NCI-H2171 (cell line): ENCODE data around the gene GMPPB.
"Not testable (repeated sequence)": the region's sequence is repeated elsewhere in the genome, so short reads cannot be mapped to it uniquely, and the experiment has no call there.

ENCODE experiments used
- DNase-seq: peaks from one replicate; lab custom pipeline; 2025; lab: John Stamatoyannopoulos, UW

The GMPPB gene

DNA sequence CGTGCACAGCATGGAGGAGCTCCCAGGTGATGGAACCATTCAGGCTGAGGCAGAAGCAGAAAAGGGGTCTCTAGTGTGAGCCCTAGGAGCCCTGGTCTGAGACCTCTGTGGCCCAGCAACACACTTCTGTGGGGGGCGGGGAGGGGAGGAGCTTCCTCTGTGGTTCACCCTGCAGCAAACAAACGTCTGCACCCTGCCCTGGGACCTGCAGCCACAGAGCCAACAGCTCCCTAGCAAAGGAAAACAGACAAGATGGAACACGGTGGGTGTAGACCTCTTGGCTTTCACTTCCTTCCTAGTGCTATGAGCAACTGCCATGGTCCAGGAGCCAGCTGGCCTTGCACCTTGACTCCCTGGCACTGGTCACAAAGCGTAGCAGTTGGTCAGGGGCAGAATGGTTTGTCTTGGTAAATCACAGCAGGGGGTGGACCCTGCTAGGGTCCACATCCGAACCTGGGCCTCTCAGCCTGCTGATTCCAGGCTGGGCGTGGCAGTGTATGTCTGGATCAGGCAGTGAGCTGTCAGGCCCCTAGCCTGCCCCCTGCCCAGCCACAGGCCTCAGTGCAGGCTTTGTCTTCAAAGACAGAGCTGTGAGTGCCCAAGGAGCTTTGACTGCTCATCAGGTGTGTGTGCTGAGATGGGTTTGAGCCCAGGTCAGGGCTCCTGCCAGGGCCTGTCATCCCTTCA lies 11.0 kb downstream of the GMPPB start:
- DNase-seq = no peak

DNA sequence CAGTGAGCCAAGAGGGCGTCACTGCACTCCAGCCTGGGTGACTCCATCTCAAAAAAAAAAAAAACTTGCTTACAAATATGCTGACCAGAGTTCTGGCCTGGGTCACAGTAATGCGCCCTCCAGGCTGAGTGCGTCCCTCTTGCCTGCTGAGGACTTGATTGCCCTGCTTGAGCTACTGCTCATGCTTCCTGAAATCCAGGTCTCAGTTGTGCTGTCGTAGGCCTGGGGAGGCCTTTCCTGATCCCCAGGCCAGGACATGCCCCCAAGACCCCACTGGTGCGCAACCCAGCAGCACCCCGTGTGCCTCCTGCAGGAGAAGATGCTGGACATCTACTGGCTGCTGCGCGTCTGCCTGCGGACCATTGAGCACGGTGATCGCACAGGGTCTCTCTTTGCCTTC lies 11.6 kb downstream of the GMPPB start:
- no peak for DNase-seq

DNA sequence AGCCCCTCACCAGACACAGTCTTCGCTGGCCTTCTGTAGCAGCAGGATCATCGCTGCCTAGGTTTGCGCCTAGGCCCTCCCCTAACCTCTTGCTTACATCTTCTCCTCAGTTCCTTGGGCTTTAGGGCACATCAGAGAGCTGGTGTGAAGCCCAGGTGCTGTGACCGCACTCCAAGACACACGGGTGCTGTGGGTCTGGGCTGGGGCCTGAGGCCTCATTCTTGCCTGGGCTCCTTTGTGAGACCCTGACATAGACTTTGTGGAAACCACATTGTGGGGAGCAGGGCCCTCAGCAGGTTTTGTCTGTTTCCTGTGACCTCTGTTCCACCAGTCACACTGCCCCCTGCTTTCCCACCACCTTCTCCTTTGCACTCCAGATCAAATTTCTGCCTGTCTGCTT lies 12.3 kb downstream of the GMPPB start:
- DNase-seq = no peak

DNA sequence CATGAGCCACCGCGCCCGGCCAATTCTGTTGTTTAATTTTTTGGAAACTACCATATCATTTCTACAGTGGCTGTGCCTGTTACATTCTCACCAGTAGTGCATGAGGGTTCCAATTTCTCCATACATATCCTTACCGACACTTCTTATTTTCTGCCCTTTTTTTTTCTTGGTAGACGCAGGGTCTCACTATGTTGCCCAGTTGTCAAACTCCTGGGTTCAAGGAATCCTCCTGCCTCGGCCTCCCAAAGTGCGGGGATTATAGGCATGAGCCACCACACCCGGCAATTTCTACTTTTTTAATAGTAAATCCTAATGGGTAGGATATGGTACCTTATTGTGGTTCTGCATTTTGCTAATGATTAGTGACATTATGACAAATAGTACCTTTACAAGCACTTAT lies 13.9 kb downstream of the GMPPB start:
- no peak for DNase-seq

DNA sequence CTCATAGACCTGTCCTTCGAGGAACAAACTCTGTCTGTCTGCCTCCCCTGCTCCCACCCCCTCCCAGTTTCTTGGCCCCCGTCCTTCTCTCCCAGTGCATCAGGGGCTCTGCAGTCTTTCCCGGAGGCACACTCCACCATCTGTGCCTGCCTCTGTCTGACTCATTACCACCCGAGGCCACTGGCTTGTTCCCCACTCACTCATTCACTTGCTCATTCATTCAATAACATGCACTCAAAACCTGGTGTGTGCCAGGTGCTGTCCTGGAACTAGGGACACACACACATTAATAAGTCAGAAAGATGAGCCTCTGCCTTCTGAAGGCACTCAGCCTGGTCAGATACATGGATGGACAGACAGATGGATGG lies 16.7 kb downstream of the GMPPB start:
- DNase-seq = no peak

DNA sequence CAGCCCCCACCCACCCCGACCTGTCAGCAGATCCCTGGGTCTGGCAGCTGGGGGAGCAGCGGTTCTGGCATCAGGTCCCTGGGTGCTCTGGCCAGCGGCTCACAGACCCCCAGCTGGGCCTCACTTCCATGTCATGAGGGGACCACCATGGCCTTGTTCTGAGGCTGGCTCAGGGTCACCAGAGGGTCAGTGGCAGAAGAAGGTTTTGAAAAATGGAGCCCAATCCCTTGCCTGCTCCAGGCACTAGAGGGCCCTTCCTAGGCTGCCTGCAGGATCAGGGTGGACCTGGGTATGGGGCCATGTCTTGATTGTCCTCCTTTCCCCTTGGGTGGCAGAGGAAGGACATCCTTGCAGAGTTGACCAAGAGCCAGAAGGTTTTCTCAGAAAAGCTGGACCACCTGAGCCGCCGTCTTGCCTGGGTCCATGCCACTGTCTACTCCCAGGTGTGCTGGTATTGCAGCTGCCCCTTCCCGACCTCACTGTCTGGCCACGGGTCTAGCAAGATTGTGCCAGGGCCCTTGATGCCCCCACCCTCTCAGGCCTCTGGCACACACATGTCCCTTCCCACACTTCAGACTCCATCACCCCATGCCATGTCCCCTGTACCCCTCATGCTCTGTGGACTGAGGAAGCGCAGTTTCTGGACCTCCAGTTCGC lies 17.2 kb downstream of the GMPPB start:
- no peak for DNase-seq

DNA sequence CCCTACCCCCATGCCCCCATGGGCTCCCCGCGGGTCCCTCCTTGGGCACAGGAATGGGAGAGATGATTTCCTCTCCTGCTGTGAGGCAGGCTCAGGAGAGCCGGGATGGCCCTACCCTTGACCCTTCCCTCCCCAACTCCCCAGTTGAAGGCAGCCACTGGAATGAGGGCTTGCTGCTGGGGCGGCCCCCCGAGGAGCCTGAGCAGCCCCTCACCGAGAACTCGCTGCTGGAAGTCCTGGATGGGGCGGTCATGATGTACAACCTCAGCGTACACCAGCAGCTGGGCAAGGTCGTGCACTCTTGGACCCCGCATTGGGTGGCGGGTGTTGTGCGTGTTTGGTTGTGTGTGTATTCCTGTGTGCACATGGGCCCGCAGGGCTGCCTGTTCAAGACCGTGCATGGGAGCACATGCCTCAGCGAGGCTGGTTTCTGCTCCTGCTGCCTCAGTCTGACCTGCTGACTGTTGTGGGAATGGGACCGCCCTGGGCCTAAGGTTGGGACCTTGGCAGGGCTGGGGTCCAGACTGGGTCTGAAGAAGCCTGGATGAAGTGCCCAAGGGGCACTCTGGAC lies 18.3 kb downstream of the GMPPB start:
- no peak for DNase-seq

DNA sequence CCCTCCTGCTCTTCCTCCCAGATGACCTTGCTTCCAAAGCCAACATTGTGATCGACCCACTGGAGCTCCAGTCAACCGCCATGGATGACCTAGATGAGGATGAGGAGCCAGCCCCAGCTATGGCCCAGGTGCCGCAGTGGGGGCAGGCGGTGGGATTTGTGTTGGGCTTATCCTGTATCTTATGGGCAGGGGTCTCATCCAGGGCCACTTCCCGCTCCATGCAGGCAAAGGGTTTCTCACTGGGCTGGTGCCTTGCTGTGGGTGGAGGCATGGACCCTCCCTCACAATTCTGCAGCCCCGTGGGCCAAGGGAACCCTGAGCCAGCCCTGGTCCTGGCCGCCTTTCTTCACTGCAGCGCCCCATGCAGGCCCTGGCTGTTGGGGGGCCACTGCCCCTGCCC lies 19.1 kb downstream of the GMPPB start:
- DNase-seq = no peak

DNA sequence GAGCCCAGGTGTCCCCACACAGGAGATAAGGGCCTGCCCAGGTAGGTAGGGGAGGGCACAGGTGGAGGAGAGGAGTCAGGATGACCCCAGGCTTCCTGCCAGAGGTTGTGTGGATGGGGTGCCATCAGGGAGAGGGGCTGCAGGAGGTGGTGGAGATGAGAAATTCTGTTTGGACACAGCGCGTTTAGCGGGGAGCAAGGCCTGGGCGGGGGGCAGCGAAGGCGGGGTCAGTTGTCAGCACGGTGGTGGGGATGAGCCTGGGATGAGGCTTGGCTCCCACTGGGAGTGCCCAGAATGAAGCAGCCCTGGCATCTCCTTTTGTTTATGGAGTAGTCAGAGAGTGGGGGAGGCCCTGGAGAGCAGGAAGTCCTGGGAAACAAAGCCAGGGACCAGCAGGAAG lies 19.8 kb downstream of the GMPPB start:
- DNase-seq = no peak

DNA sequence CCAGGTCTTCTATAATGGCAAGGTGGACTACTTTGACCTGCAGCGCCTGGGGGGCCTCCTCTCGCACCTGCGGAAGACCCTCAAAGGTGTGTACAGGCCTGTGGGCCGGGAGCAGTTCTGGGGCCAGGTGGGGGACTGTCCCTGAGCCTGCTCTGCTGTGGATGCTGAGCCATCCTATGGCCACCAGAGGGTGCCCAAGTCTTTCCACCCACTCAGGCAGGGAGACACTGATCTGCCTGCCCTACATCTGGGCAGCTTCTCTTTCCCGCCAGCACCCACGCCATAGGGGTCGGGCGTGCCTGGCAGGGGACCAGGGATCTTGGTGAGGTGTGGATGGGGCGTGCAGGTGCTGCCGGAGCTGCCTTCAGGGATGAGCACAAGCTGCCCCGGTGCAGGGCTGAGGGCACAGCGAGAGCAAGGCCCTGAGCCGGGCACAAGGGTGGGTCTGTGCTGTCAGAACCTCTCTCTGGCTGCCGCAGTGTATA lies 20.3 kb downstream of the GMPPB start:
- DNase-seq = peak; percentile 8

DNA sequence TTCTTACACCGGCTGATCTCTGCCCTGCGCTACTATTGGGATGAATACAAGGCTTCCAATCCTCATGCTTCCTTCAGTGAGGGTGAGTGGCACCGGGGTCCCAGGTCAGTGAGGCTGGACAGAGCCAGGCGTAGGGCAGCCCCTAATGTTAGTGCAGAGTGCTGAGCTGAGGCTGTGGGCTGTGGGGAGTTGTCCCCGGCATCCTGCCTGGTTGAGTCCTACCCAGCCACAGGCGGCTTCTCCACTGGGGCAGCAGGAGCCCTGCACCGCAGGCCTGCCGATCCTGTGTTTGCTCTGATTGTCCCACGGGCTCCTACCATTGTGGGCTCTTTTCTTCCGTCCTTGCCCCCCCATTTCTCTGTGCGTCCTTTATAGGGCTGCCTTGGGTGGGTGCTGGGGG lies 21.1 kb downstream of the GMPPB start:
- no peak for DNase-seq

DNA sequence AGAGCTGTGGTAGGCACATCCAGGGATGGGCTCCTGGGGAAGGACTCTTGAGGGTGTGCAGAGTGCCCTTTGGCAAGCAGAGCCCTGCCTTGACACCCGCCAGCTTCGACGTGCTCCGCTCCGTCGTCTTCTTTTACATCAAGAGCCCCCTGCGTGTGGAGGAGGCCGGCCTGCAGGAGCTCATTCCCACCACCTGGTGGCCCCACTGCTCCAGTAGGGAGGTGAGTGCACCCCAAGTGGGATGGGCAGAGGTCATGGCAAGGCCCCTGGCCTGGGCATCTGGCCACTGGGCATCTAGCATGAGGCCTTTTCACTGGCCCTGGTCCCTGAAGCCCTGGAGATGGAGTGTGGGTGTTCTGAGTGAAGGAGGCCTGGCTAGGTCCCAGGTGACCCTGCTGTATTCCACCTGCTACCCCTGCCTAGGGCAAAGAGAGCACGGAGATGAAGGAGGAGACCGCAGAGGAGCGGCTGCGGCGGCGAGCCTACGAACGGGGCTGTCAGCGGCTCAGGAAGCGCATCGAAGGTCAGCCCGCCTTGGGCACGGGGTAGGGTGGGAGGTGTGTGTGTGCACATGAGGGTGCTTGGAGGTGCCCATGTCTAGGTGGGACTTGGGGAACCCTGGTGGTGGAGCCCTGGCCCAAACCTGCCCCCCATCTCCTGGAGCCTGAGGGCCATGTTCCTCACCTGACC lies 22.2 kb downstream of the GMPPB start:
- no peak for DNase-seq

DNA sequence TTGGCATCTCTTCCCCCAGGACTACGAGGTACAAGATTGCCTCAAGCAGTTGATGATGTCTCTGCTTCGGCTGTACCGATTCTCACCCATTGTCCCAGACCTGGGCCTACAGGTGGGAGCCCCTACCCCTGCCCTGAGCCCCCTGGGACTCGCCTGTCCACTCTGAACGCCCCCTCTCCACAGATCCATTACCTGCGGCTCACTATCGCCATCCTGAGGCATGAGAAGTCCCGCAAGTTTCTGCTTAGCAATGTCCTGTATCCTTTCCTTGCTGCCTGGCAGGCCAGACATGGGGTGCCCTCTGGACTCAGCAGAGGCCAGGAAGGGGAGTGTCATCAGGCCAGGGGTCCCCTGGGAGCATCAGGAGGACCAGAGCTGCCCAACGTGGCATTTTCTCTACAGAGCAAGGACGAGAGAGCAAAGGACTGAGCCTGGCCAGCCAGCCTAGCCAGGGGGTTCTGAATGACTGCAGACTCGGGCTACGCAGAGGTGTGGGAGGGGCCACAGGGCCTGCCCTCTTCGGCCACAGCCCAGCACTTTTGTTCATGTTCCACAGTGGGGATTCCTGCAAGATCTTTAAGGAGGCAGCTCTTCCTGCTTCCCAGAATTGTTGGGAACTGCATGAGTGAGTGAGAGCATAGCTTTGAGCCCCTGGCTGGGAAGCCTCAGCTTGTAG lies 23.2 kb downstream of the GMPPB start:
- DNase-seq = no peak

DNA sequence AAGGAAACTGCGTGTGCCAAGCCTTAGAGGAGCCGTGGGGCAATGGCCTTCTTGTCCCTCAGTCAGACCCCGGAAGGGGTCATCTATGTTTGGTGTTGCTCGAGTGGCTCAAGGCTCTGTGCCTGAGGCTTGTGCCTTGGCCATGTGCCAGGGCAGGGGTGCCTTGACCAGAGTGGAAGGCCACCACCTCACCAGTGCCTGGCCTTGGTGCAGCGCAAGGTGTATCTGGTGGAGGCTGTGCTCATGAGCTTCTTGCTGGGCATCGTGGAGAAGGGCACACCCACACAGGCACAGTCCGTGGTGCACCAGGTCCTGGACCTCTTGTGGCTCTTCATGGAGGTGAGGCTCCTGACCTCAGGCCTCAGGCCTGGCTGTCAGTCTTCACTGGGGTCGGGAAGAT lies 23.7 kb downstream of the GMPPB start:
- DNase-seq = no peak

DNA sequence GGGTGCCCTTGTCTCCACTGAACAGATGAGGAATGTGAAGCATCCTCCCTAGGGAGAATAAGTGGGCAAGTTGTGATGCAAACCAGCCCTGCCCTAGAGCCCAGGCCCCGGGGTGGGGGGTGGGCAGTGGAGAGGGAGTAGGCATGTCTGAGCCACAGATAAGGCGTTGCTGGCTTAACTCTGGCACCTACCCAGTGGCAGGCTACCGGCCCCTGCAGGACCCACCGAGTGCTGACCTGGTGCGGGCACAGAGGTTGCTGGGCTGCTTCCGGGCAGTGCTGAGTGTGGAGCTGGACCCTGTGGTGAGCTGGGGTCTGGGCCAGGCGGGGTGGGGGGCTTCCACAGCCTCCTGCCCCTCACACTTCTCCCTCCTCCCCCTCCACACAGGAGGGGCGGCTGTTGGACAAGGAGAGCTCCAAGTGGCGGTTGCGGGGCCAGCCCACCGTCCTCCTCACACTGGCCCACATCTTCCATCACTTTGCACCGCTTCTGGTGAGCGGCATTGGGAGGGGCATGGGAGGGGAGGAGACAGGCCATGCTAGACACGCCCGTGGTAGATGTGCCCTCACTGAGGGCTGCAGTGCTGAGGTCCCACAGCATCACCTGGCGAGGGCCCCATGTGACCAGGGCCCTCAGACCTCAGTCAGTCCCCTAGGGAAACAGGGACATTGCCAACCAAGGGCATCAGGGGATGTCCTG lies 24.3 kb downstream of the GMPPB start:
- no peak for DNase-seq

DNA sequence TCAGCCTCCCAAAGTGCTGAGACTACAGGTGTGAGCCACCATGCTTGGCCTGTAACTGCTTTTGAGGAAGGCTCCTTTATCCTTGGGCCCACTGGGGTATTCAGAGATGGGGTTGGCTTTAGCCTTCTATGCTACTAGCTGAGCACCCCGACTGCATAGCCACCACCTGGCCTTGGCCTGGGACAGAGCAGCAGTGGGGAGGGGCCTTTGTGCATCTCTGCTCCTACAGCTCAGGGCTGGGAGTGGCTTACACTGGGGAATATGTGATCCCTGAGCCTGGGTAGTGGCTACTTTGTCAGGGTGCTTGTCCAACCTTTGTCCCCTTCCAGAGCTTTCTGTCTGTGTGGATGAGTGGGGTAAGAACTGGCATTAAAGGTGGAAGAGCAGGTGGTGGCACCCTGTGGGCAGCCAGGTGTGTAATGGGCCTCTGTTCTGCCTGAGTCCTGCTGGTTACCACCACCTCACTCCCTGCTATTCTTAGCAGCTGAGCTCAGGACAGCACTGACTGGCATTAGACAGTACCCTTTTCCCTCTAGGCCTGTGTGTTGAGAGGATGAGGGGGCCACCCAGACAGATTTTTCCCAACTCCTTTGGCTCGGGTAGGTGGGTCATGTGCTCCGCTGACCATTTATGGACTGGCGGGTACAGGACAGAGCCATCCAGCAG lies 28.3 kb downstream of the GMPPB start:
- not testable (repeated sequence) for DNase-seq

DNA sequence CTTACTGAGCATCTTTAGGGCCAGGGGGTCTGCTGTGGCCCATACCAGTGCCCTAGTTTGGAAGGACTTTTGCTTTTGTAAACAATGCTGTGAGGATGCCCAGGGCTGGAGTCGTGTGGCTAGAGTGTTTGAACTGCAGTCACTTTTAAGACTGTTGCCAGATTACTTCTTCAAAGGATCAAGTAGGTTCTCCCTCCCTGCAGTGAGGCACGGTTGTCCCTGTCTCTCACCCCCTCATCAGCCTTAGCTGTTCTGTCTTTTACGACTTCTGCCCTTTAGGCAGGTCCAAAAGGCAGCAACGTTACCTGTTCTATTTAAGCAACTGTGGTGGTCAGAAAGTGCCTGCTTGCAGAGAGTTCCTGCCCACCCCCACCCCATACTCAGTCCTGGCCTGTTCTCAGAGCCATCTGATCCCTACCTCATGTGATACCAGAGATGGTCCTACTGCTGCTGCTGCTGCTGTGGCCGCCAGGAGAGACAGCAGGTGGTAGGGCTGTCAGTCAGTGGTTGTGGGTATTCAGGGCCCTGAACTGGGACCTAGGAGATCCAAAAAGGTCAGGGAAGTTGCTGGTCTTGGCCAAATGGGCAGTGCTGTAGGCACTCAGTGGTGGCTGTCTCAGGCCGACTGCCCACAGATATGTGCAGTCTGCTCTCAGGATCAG lies 29.2 kb downstream of the GMPPB start:
- DNase-seq = not testable (repeated sequence)

DNA sequence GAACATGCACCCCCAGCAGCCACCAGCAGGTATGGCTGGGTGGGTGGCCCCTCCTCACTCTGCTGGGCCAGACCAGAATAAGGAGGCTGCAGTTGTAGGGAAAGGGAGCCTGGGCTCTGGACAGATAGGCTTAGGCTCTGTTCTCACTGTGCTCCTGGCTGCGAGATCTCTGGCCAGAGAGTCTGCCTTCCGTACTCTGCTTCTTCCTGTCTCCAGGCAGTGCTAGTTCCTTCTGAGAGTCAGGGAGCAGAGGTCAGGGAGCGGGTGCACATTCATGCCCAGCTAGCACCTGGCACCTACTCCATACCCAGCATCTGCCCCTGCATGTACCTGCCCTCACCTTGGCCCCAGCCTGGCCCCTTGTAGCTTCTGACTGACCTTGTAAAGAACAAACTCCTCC lies 32.3 kb downstream of the GMPPB start:
- DNase-seq = not testable (repeated sequence)

DNA sequence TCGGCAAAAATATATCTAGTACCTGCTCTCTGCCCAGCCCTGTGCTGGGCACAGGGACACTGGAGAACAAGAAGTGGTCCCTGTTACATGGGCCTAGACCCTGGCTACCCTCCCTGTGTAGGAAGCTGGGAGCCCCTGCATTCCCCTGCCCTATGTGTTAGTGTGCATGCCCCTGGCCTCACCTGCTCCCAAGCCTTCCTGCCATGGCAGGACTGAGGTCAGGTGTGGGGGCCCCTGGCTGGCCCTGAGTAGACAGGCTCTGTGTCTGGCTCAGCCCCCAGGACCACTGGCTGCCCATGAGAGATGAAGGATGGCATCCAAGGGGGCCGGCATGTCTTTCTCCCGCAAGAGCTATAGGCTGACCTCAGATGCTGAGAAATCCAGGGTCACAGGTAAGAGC lies 32.9 kb downstream of the GMPPB start:
- DNase-seq = not testable (repeated sequence)

DNA sequence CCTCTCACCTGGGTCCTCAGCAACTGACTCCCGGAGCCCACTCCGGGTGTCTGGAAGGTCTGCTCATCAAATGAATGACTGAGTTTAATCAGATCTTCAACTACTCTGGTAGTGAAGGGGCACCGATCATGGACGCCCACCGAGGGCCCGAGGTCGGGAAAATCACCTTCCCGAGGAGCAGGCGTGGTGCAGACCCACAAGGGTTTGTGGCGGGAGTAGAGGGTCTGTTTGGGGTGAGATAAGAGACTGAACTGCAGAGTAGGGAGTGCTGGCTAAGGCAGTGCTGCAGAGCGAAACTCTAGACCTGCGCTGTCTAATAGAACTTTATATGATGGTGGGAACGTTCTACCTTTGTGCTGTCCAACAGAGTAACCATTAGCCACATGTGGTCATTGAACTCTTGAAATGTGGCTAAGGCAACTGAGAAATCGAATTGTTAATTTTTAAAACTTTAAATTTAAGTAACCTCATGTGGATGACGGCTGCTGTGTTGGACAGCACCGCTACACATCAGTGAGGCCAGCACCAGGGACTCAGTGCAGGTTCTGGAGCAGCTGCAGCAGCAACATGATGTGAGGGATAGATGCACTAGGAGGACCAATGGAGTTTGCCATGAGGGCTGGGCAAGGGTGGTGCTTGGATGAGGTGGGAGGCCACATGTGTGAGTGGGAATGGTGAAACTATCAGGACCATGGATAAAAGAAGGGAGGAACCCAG lies 33.7 kb downstream of the GMPPB start:
- not testable (repeated sequence) for DNase-seq
